ENCODE data around the gene TLCD4.

GRCh38 chr1:95117207-95118066 lies at the start of gene TLCD4:
- TF ChIP-seq, protein P1, sequence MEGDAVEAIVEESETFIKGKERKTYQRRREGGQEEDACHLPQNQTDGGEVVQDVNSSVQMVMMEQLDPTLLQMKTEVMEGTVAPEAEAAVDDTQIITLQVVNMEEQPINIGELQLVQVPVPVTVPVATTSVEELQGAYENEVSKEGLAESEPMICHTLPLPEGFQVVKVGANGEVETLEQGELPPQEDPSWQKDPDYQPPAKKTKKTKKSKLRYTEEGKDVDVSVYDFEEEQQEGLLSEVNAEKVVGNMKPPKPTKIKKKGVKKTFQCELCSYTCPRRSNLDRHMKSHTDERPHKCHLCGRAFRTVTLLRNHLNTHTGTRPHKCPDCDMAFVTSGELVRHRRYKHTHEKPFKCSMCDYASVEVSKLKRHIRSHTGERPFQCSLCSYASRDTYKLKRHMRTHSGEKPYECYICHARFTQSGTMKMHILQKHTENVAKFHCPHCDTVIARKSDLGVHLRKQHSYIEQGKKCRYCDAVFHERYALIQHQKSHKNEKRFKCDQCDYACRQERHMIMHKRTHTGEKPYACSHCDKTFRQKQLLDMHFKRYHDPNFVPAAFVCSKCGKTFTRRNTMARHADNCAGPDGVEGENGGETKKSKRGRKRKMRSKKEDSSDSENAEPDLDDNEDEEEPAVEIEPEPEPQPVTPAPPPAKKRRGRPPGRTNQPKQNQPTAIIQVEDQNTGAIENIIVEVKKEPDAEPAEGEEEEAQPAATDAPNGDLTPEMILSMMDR (IDR thresholded peaks at IDR 0.05), result no peak
- TF ChIP-seq USF2 (CRISPR knock-in tag; IDR thresholded peaks at IDR 0.05), result no peak
- TF ChIP-seq, protein P2, sequence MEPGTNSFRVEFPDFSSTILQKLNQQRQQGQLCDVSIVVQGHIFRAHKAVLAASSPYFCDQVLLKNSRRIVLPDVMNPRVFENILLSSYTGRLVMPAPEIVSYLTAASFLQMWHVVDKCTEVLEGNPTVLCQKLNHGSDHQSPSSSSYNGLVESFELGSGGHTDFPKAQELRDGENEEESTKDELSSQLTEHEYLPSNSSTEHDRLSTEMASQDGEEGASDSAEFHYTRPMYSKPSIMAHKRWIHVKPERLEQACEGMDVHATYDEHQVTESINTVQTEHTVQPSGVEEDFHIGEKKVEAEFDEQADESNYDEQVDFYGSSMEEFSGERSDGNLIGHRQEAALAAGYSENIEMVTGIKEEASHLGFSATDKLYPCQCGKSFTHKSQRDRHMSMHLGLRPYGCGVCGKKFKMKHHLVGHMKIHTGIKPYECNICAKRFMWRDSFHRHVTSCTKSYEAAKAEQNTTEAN (CRISPR knock-in tag; IDR thresholded peaks at IDR 0.05), result no peak
